Thyroid gland (tissue), 4 donors: ENCODE measurements around the gene TBCCD1.

Experiments
- CTCF ChIP-seq, 6 experiments: fragments of 200-600 bp in 3 of 6; fragments of 450-650 bp in 3 of 6; sonication (generic) in 3 of 6; IDR thresholded peaks; one replicate each; pipeline ENCODE4 v1.5.1; 2016 to 2019; ENCODE audit warnings: antibody characterized with exemption in 6 of 6, mild to moderate bottlenecking in 2 of 6, inconsistent platforms in 1 of 6, moderate library complexity in 1 of 6
- POLR2A ChIP-seq, 2 donors: fragments of 450-650 bp; IDR thresholded peaks; one replicate each; pipeline ENCODE4 v1.6.1; 2017; ENCODE audit warnings: antibody characterized with exemption in 2 of 2, mild to moderate bottlenecking in 2 of 2, moderate library complexity in 1 of 2

GRCh38 chr3:186605078-186605477, 37.9 kb upstream of the TBCCD1 start:
- TF ChIP-seq CTCF (IDR thresholded peaks at IDR 0.05) = no peak
- no peak for TF ChIP-seq POLR2A (IDR thresholded peaks at IDR 0.05)
